K562 (cell line): ENCODE results near the gene SERPINA10. TPM values are rescaled to one million over a fixed set of nuclear protein-coding genes. Genes with fewer than 3 reads are reported as not detected.

Experiments
- ATAC-seq: fragments of 200-7000 bp; cut with Tn5 transposase; 3 replicates; pipeline ENCODE4 v1.9.1; 2020; ENCODE audit warnings: moderate library complexity
- BruUV-seq: library from RNA; stranded (reverse); fragments of 400-500 nt; replicated peaks from 2 replicates; lab custom pipeline; 2021; lab: Mats Ljungman, UMichigan
- CTCF ChIA-PET: fragments of 300-600 bp; formaldehyde crosslinking; extraction: SDS; loops from one replicate; lab custom pipeline; 2021; ENCODE audit warnings: low intra/inter-chr PET ratio; lab: Yijun Ruan, JAX
- POLR2A ChIA-PET: fragments of 300-600, 350-650 bp; sonication (Branson Sonifier 250); formaldehyde crosslinking; extraction: SDS; loops from one replicate; lab custom pipeline; 2021; ENCODE audit warnings: antibody characterized with exemption, inconsistent platforms; lab: Yijun Ruan, JAX
- DNase-seq, 4 experiments: peaks; one replicate each; pipeline versions ENCODE4 v3.0.0 to v3.0.0-alpha.2; 2011 to 2018; ENCODE audit warnings: low spot score in 3 of 4, mixed read lengths in 3 of 4; ENCODE audit errors: extremely low read depth in 1 of 4
- FAIRE-seq: peaks from 2 replicates; lab custom pipeline; 2011; peaks lifted over from hg19 to GRCh38; lab: Jason Lieb, UNC
- H2AFZ ChIP-seq: 2 replicates; pipeline ENCODE4 v1.6.0; 2011; ENCODE audit warnings: low read depth, low read length, control low read depth, inconsistent platforms
- H3K27ac ChIP-seq: fragments of 200-600 bp; 3 replicates; pipeline ENCODE4 v1.8.0; 2011; ENCODE audit warnings: low read depth, mild to moderate bottlenecking, control low read depth, inconsistent platforms, low read length, moderate library complexity, mixed read lengths; ENCODE audit errors: extremely low read depth
- H3K27me3 ChIP-seq, 2 experiments: fragments of 300-600 bp in 1 of 2; 2 replicates in 1 of 2; 3 replicates in 1 of 2; pipeline versions ENCODE4 v1.6.0 to v1.8.0; 2011; ENCODE audit warnings: inconsistent platforms in 2 of 2, low read length in 2 of 2, mild to moderate bottlenecking in 1 of 2, mixed read lengths in 1 of 2, moderate library complexity in 1 of 2; ENCODE audit not compliant: control insufficient read depth in 2 of 2, insufficient read depth in 2 of 2
- H3K36me3 ChIP-seq: fragments of 300-600 bp; 3 replicates; pipeline ENCODE4 v1.8.0; 2011; ENCODE audit warnings: mild to moderate bottlenecking, low read length, inconsistent platforms; ENCODE audit not compliant: control insufficient read depth, insufficient read depth
- H3K4me1 ChIP-seq, 2 experiments: fragments of 200-600 bp in 1 of 2; replicated peaks in 1 of 2; 2 replicates in 1 of 2; 3 replicates in 1 of 2; pipeline versions ENCODE4 v1.5.1 to v1.8.0; 2011; ENCODE audit warnings: inconsistent platforms in 2 of 2, low read length in 2 of 2, mild to moderate bottlenecking in 1 of 2, mixed read lengths in 1 of 2, moderate library complexity in 1 of 2; ENCODE audit not compliant: control insufficient read depth in 2 of 2, insufficient read depth in 2 of 2
- H3K4me2 ChIP-seq: 2 replicates; pipeline ENCODE4 v1.6.1; 2011; ENCODE audit warnings: low read length, control low read depth, inconsistent platforms, mixed read lengths; ENCODE audit not compliant: insufficient read depth
- H3K4me3 ChIP-seq: fragments of 200-600 bp; sonication (generic), shearing (Covaris generic); 2 replicates; pipeline ENCODE4 v1.5.1; 2016; ENCODE audit warnings: control low read depth, inconsistent platforms
- H3K79me2 ChIP-seq: fragments of 200-600 bp; 3 replicates; pipeline ENCODE4 v1.8.0; 2011; ENCODE audit warnings: low read length, inconsistent platforms; ENCODE audit not compliant: control insufficient read depth, insufficient read depth
- H3K9ac ChIP-seq, 2 experiments: 2 replicates each; pipeline versions ENCODE4 v1.6.0 to v1.6.1; 2011; ENCODE audit warnings: low read depth in 2 of 2, low read length in 2 of 2, control low read depth in 1 of 2, inconsistent platforms in 1 of 2, mild to moderate bottlenecking in 1 of 2, mixed read lengths in 1 of 2; ENCODE audit not compliant: insufficient read depth in 1 of 2
- H3K9me1 ChIP-seq: one replicate; pipeline ENCODE4 v1.6.0; 2011; ENCODE audit warnings: inconsistent platforms, mild to moderate bottlenecking, low read length, moderate library complexity; ENCODE audit not compliant: control insufficient read depth, insufficient read depth
- H3K9me3 ChIP-seq: replicated peaks from 2 replicates; pipeline ENCODE4 v1.5.1; 2011; ENCODE audit warnings: low read depth, low read length, inconsistent platforms; ENCODE audit not compliant: control insufficient read depth, insufficient read depth
- H4K20me1 ChIP-seq: replicated peaks from 2 replicates; pipeline ENCODE4 v1.6.1; 2011; ENCODE audit warnings: low read length, inconsistent platforms, mixed read lengths; ENCODE audit not compliant: control insufficient read depth, insufficient read depth
- GTF2E2 ChIP-seq: fragments of 200-800 bp; sonication (Bioruptor generic); IDR thresholded peaks from 2 replicates; pipeline ENCODE4 v1.6.1; 2016; ENCODE audit warnings: missing genetic modification characterization, missing compliant biosample characterization
- HIVEP1 ChIP-seq: fragments of 250-450 bp; sonication (Bioruptor Pico); IDR thresholded peaks from 2 replicates; pipeline ENCODE4 v1.4.0; 2020; ENCODE audit warnings: mild to moderate bottlenecking
- HOXB6 ChIP-seq: fragments of 250-450 bp; sonication (Bioruptor Pico); IDR thresholded peaks from 2 replicates; pipeline ENCODE4 v1.5.1; 2022; ENCODE audit warnings: mild to moderate bottlenecking, borderline replicate concordance
- IRF2 ChIP-seq: sonication (generic); formaldehyde crosslinking; IDR thresholded peaks from 2 replicates; pipeline ENCODE4 v1.8.1; 2022; ENCODE audit warnings: mild to moderate bottlenecking, missing genetic modification reagents
- NEUROD1 ChIP-seq: fragments of 150-350 bp; IDR thresholded peaks from 2 replicates; pipeline ENCODE4 v1.6.1; 2014; ENCODE audit warnings: borderline replicate concordance, low read length, low read depth; ENCODE audit not compliant: partially characterized antibody
- RB1 ChIP-seq: fragments of 450-650 bp; IDR thresholded peaks from 2 replicates; pipeline ENCODE4 v1.6.1; 2017; ENCODE audit warnings: low read depth, mild to moderate bottlenecking
- SETDB1 ChIP-seq: IDR thresholded peaks from one replicate; pipeline ENCODE4 v1.6.1; 2012; ENCODE audit warnings: low read length, control low read depth, inconsistent platforms
- SP1 ChIP-seq: sonication (generic); formaldehyde crosslinking; IDR thresholded peaks from 2 replicates; pipeline ENCODE4 v1.8.1; 2022; ENCODE audit warnings: mild to moderate bottlenecking, missing genetic modification reagents
- ZFP30 ChIP-seq: fragments of 250-450 bp; sonication (Bioruptor Pico); IDR thresholded peaks from 2 replicates; pipeline ENCODE4 v1.8.0; 2022; ENCODE audit warnings: moderate library complexity, mild to moderate bottlenecking, inconsistent platforms, borderline replicate concordance
- ZNF197 ChIP-seq: fragments of 200-800 bp; sonication (Bioruptor generic); IDR thresholded peaks from 2 replicates; pipeline ENCODE4 v1.6.1; 2016; ENCODE audit warnings: low read depth, missing genetic modification characterization, missing compliant biosample characterization
- ZNF232 ChIP-seq: sonication (generic); formaldehyde crosslinking; IDR thresholded peaks from 2 replicates; pipeline ENCODE4 v1.8.0; 2022; ENCODE audit warnings: mild to moderate bottlenecking, missing genetic modification reagents
- WGBS: fragments of 100-300 bp; shearing (Covaris generic); methylation state at CpG from one replicate; pipeline ENCODE4 v1.1.6; 2016; ENCODE audit warnings: low coverage, mixed read lengths; ENCODE audit not compliant: insufficient coverage; ENCODE audit errors: missing lambda C conversion rate; 5-methylcytosine and 5-hydroxymethylcytosine counted together
- in situ Hi-C: fragments of 300-500 bp; cut with MboI; formaldehyde crosslinking; loops from 4 replicates; pipeline ENCODE4 v1.15.0; 2018; ENCODE audit warnings: inconsistent platforms, mixed read lengths
- intact Hi-C: fragments of 100-400 bp; cut with micrococcal nuclease; formaldehyde crosslinking; loops from 2 replicates; pipeline ENCODE4 v1.14.2; 2022
- polyA plus RNA-seq, 8 experiments: library from polyadenylated mRNA; depleted of rRNA in 4 of 8; stranded (reverse) in 5 of 8; unstranded in 3 of 8; fragments of >200 nt; fragmentation: Nextera tagmentation in 2 of 8; fragmentation: Illumina TruSeq in 1 of 8; extraction: Ambion mirVana in 2 of 8; extraction: Trizol in 1 of 8; gene quantifications; 2 replicates each; pipeline versions ENCODE4 v1.2.1 to v1.2.3, GENCODE V29; 2011 to 2014; ENCODE audit warnings: inconsistent platforms in 1 of 8, missing spikeins in 1 of 8
- total RNA-seq, 7 experiments: library from RNA; depleted of rRNA in 6 of 7; stranded (reverse); fragments of >200 nt in 6 of 7; fragmentation: Illumina TruSeq in 2 of 7; extraction: Trizol in 2 of 7; gene quantifications; 2 replicates each; pipeline versions ENCODE4 v1.2.1 to v1.2.3, GENCODE V29; 2011 to 2021; ENCODE audit warnings: low replicate concordance in 1 of 7
- TF ChIP-seq, protein P1 (sequence below): fragments of 250-450 bp; sonication (Bioruptor Pico); IDR thresholded peaks from 2 replicates; pipeline ENCODE4 v1.4.0; 2020; ENCODE audit warnings: mild to moderate bottlenecking, moderate library complexity

Gene SERPINA10
- total and polyA plus RNA-seq, 9 of the 15 experiments (the other 6 are each of a cell fraction or from before 2014, with no cell fraction given) = not detected

DNA sequence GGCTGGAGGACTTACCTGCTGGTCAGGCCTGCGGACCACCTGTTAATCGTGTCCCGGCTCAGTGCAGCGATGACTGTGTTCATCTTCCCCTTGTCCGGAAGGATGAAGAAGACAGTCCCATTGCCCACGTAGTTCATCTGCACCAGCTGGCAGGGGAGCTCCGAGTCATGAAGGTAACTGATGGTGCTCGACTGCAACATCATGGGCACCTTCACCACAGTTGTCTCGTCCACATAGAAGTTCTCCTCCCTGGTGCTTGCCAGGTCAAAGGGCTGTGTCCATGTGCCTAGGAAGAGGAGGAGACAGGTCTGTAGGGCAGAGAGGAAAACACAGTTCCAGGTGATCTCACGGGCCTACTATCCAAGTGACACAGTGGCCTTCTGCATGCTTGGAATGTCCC, 16.7 kb upstream of the SERPINA10 start:
- H4K20me1 ChIP-seq = no peaks in the 10 kb centered on the region
- no peak for ATAC-seq
- no peaks in the 10 kb centered on the region for H3K36me3 ChIP-seq
- in situ Hi-C loops (no loop called here), intact Hi-C loops (no loop called here)
- no peaks in the 10 kb centered on the region for H3K4me1 ChIP-seq
- no peak overlapping the region for H3K9ac ChIP-seq
- H3K27ac ChIP-seq = no peak overlapping the region
- H3K27me3 ChIP-seq = no peaks in the 10 kb centered on the region; a peak in 1 of 5 replicates
- DNase-seq = no peak
- H3K4me2 ChIP-seq = no peak overlapping the region
- CTCF ChIA-PET = no interaction called here
- H3K4me3 ChIP-seq = no peak overlapping the region
- TF ChIP-seq SETDB1 (no peak), RB1 (no peak), GTF2E2 (tag) (no peak), IRF2 (CRISPR knock-in tag) (no peak), HOXB6 (CRISPR knock-in tag) (no peak), ZNF197 (no peak), NEUROD1 (no peak), HIVEP1 (no peak), ZFP30 (CRISPR knock-in tag) (no peak), SP1 (no peak), ZNF232 (no peak)
- TF ChIP-seq, protein P1, sequence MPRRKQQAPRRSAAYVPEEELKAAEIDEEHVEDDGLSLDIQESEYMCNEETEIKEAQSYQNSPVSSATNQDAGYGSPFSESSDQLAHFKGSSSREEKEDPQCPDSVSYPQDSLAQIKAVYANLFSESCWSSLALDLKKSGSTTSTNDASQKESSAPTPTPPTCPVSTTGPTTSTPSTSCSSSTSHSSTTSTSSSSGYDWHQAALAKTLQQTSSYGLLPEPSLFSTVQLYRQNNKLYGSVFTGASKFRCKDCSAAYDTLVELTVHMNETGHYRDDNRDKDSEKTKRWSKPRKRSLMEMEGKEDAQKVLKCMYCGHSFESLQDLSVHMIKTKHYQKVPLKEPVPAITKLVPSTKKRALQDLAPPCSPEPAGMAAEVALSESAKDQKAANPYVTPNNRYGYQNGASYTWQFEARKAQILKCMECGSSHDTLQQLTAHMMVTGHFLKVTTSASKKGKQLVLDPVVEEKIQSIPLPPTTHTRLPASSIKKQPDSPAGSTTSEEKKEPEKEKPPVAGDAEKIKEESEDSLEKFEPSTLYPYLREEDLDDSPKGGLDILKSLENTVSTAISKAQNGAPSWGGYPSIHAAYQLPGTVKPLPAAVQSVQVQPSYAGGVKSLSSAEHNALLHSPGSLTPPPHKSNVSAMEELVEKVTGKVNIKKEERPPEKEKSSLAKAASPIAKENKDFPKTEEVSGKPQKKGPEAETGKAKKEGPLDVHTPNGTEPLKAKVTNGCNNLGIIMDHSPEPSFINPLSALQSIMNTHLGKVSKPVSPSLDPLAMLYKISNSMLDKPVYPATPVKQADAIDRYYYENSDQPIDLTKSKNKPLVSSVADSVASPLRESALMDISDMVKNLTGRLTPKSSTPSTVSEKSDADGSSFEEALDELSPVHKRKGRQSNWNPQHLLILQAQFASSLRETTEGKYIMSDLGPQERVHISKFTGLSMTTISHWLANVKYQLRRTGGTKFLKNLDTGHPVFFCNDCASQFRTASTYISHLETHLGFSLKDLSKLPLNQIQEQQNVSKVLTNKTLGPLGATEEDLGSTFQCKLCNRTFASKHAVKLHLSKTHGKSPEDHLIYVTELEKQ (CRISPR knock-in tag) = no peak
- no peaks in the 10 kb centered on the region for H3K79me2 ChIP-seq
- 2% methylated on average over 8 of the region's 10 CpGs for WGBS
- FAIRE-seq = no peak
- POLR2A ChIA-PET = no interaction called here
- no TSS peak for BruUV-seq
- H3K9me3 ChIP-seq = no peaks in the 10 kb centered on the region
- no peaks in the 10 kb centered on the region for H3K9me1 ChIP-seq
- no peak overlapping the region for H2AFZ ChIP-seq
